Measurements from ENCODE around the gene KRT73.
A peak's percentile ranks its signal among the peaks of the same experiment; 100 is the strongest.
"Not testable (repeated sequence)": the region's sequence is repeated elsewhere in the genome, so short reads cannot be mapped to it uniquely, and the experiment has no call there.

Gene KRT73

DNA sequence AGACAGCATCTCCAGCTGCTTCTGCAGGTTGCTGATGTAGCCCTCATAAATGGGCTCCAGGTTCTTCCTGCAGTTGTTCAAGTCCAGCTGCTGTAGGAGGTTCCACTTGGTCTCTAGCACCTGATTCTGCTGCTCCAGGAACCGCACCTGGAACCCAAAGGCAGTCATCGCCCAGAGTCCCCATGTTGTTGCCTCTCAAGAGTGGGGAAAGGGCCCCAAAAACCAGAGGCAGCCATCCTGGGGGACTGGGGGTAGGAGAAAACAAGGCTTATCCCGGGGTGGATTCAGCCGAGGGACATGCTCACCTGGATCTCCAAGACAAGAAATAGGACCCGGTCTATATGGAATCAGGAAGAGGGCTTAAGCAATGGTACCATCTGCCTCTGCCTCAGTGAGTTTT, 19.4 kb downstream of the KRT73 start:
- DNase-seq = no peak

DNA sequence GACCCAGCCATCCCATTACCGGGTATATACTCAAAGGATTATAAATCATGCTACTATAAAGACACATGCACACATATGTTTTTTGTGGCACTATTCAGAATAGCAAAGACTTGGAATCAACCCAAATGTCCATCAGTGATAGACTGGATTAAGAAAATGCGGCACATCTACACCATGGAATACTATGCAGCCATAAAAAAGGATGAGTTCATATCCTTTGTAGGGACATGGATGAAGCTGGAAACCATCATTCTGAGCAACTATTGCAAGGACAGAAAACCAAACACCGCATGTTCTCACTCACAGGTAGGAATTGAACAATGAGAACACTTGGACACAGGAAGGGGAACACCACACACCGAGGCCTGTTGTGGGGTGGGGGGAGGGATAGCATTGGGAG, 24.1 kb downstream of the KRT73 start:
- not testable (repeated sequence) for DNase-seq

DNA sequence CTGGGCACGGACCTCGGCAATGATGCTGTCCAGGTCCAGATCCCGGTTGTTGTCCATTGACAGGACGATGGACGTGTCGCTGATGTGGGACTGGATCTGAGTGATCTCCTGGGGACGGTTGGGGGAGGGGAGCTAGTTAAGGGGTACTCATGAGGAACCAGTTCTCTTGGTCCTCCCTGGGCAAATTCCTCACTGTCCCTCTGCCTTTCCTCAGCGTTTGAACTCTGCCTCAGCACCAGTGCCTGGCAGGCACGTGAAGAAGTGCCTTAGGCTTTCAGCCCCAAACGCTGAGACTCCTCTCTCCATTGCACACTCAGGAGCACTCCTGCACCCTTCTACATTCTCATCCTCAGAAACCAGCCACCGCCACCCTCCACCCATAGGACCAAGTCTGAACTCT, 26.8 kb downstream of the KRT73 start:
- no peak for DNase-seq

DNA sequence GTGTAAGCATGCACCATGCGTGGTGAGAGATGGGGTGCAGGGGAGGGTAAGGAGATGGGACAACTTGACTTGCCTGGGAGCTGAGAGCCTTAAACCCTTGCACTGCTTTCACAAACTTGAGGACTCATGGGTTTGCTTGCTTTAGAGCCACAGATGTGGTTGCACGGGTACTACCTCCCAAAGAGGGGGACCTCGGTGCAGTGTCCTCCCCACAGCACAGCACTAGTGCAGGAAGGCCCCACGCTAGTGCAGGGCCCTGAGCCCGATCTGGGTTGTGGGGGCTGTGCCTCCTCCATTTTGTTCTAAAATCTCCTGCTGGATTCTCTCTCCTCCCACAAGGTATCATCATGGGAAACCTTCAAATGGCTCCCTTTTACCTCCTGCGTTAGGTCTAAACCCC, 28.3 kb downstream of the KRT73 start:
- DNase-seq = no peak

DNA sequence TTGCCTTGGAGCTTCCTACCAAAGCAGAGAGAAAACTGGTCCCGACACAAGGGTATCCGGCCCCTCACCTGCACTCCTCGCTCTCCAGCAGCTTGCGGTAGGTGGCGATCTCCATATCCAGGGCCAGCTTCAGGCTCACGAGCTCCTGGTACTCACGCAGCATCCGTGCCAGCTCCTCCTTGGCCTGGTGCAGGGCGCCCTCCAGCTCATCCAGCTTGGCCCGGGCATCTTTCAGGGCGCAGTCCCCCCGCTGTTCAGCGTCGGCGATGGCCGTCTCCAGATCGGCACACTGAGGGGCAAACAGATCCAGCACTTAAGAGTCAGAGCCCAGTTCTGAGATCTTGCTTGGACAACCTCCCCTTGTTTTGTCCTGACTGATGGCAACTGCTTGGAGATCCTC, 30.8 kb downstream of the KRT73 start:
- no peak for DNase-seq

DNA sequence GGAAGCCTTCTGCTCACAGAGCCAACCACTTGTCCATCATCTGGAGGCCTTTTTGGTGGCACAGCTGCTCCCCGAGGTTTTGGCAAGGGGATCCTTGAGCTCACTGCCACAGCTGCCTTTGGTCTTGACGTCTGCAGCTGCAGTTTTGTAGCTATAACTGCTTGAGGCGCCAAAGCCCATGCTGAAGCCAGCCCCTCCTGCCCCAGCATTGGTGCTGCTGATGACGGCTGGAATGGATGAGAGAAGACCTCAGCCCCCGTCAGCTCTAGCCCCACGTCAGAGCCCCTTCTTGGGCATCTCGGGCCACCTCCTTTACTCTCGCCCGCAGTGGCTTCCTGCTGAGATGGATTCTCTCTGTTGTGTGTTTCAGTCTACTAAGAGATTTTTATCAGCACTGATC, 32.4 kb downstream of the KRT73 start:
- DNase-seq = peak; percentile 8

DNA sequence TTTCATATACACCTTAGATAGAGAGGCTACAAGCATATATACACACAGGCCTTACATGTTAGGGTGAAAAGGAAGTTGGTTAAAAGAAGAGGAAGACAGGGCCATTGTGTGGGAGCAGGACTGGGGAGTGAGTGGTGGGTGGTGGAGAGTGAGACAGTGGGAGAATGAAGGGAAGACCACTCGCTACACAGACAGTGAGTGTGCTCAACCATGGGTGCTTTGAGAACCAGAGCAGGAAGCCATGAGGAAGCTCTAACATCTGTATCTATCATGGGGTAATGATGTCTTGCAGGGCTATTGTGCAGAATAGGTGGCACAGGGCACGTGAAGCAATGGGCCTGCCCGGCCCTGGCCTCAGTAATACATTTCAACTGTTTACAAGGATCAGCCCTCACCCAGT, 33.3 kb downstream of the KRT73 start:
- DNase-seq = no peak

DNA sequence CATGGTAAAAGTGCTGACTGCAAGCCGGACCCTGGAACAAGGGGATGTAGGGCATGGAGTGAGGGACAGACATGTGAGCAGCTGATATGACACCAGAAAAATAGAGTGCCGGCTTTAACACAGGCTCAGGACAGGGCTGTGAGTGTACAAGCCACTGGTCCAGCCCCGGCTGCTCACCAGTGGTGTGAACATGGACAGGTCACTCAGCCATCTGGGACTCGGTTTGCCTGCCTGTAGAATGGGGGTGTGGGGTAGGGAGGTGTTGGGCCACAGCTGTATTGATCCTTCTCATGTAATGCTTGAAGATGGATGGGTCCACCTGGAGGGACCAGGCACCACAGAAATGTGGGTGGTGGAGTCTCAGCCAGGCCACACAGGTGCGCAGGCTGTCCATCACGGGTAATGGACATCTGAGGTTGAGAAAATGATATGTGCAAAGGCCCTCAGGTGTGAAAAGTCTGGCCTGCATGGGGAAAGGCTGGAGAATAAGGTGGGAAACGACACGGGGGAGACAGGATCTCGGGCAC, 34.1 kb downstream of the KRT73 start:
- DNase-seq = no peak

DNA sequence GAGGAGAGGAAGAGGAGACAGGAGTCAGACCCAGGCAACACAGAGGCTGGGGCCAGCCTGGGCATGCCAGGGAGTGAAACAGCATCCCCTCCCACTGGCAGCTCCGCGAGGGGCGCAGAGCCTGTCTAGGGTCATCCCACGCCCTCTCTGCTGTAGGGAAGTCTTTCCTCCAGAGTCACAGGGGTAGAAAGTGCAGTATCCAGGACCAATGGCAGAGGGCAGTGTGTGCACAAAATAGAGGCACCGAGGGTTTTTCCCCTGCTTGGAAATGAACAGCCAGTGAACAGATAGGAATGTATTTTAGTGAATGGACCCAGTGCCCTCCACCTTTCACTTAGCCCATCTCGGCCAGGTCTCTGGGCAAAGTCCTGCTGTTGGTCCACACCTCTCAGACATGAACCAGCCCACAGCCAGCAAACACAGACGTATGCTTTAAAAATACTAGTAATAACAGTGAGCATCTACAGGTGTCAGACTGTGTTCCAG, 35.3 kb downstream of the KRT73 start:
- DNase-seq = peak; percentile 80

DNA sequence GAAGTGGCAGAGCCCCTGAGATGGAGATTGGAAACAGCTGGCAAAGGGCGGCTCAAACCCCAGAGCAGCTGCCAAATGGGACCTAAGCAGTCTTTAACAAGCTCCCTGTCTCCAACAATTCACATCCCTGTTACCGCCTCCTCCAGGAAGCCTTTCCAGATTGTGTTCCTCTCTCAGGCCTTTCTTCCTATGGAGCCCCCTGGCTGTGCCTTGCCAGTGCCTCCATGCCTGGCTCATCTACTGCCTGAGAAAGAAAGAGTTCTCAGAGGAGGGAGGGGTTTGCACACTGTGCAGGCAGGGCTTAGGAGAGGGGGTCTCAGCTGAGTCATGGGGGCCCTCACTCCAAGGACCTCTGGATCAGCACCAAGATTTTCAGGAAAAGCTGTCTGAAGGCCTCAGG, 35.9 kb downstream of the KRT73 start:
- no peak for DNase-seq

DNA sequence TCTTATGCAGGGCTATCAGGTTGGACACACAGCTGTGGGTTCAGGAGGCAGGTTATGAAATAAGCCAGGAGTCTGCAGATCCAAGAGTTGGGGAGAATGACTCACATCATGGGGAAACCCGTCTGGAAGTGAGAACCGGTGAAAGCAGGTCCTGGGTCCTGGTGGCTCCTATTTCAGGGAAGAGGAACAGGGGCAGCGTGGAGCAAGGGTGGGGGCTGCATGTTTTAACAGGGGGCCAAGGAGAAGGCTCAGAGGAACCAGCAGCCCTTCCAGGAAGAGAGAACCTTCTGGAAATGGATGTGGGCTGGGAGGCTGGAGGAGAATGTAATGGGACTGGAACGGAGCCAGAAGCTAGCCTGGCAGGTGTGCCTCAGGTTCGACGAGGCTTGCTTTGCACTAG, 36.9 kb downstream of the KRT73 start:
- no peak for DNase-seq

DNA sequence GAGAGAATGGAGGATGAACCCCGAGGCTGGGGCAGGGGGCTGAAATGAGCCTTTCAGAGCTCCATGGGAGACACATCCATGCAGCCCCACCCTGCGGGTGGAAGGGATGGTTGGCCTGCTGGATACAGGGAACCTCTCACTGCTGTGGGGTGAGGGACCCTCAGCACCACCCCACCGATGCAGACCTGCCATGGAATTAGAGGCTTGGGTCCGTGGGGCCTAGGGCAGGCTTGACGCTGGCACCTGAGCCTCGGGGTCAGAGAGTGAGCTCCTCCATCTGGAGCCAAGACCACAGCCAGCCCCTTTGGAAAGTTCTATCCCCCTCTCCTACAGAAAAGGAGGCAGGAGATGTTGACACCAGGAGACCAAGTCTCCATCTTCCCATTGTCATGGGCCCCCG, 37.3 kb downstream of the KRT73 start:
- DNase-seq = no peak

DNA sequence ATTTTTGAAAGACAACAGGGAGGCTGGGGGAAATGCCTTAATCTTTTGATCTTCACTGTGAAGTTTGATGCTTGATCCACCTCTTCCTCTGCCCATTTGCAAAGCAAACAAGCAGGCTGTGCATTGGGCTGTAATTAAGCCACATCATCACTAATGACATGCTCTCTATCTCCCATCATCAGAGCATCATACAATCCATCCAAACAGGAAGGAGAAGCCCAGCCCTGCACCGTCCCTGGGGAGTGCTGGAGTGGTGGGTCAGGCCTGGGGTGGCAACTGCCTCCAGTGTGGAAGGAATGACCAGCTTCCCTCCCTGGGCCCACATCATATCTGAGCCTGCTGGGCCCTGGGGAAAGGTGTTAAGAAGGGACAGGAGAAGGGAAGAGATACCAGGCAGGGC, 37.9 kb downstream of the KRT73 start:
- no peak for DNase-seq

DNA sequence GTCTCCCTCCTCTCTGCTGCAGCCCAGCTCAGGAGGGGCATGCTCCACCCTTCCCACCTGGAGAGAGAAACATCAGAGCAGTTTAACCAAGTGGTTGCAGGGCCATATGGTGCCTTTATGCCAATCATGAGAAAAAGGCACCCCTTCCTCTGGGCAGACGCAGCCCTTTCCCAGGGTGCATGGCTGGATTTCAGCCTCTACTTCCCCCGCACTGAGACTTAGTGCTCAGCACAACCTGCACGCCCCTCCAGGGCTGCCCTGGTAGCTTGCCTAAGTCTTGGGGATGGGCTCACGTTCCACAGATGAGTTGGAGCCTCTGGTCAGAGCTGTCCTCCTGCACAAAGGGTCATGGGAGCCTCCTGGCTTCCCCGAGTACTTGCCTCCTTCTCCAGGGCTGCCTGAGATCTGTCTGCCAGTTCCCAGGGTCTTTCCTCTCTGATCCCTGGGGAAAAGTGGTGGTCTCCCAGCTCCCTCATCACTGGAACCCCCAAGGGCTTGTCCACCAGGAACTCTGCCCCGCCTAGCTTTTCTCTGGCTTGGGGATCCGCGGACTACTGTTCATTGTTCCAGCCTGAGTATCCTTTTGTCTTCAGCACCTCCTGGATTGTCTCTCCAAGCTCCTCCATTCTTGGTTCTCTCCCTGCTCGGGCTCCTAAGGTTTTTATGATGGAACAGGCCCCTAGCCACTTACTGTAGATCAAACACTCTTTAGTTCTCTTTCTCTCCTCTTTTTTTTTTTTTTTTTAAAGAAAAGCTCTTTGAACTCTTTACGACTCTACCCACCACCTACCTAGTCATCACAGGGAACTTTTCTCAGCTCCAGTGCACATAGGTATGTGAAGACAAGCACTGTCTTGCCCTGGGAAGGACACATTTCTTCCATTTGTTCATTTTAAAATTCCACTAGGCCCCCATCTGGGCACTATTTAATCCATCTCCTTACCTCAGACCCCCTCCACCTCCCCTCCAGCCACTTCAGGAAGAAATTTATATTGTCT, 38.6 kb downstream of the KRT73 start:
- no peak for DNase-seq

DNA sequence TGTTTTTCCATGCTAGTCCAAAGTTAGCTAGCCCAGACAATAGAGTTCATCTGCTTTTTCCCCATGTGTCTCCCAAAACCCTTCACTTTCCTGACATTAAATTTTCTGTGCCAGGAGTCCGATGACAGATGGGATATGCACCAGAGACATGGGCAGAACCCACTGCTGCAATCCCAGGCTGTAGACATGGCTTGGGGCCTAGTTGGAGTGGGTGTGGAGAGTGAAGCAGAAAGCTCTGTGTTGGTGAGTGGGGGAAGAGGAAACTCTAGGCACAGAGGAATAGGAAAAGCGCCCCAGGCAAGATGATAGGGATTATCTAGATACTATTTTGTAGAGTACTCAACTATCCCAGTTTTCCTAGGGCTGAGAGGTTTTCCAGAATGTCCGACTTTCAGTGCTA, 39.9 kb downstream of the KRT73 start:
- no peak for DNase-seq

DNA sequence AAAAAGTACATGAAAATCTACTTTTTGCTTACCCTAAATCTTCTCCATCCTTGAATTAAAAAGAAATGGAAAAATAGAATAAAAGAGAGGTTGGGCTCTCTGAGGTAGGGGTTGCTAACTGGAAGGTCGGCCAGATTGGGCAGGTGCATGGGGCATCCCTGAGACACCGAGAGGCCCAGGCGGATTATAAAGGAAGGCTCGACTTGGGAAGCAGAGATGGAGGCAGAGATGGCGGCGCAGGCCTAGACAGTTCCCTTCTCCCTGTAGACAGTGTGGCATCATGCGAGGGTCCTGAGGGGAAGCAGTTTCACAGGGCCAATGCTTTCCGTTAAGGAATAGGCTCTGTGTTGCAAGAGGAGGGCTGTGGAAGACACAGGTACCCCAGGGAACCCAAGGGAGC, 41.0 kb downstream of the KRT73 start:
- DNase-seq = no peak

DNA sequence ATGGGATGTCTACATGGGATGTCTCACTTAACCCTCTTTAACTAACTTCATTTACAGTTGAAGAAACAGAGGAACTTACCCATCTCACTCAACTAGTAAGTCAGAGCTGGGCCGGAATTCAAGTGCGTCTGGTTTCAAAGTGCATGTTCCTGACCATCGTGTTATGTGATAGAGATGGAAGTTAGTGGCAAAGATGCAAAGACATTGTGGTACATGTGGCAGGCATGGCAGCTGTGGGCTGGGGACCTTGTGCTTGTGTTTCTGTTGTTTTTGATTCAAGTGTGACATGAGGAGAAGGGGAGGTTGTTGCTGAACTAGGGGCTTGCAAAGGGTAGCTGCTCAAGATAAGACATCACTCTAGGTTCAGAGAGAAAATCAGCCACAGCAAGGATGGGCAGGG, 42.4 kb downstream of the KRT73 start:
- no peak for DNase-seq

DNA sequence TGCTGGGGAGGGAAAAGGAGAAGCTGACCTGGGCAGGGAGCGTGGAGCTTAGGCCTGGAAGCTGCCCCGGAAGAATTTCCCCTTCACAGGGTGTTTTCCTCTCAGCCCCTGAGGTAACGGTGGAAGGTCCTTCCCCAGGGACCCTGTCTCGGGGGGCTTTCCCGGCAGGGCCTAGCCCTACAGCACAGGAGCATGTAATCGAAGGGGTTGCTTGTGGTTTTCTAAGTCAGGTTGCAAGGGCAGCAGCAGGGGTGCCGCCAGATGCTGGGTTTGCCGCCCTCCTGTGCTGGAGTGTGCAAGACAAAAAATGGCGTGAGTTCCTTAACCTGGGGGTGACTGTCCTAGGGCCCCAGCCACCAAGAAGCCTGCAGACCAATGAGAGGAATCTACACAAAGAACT, 43.1 kb downstream of the KRT73 start:
- no peak for DNase-seq

DNA sequence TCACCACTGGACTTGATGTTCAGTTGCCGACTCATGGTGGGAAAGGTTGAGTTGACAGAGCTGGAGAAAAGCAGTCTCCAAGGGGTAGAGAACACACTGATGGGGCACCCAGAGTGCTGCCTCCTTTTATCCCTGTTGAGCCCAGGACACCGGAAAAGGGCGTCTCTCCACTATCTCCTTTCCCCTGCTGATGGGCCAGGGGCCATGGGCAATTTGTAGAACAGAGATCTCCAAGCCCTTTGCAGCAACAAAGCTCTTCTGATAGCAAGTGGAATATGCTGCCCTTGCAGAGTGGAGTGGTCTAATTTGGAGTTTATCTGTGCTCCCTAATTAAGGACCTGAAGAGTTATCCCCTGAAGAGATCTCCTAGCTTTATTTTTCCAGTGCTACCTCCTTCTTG, 44.6 kb downstream of the KRT73 start, which contains the start of gene KRT74:
Gene KRT74 (minus strand): TSS at position 101 of the 400 bp plus-strand sequence. CDS start 66 bp downstream, at position 35.
- no peak for DNase-seq

DNA sequence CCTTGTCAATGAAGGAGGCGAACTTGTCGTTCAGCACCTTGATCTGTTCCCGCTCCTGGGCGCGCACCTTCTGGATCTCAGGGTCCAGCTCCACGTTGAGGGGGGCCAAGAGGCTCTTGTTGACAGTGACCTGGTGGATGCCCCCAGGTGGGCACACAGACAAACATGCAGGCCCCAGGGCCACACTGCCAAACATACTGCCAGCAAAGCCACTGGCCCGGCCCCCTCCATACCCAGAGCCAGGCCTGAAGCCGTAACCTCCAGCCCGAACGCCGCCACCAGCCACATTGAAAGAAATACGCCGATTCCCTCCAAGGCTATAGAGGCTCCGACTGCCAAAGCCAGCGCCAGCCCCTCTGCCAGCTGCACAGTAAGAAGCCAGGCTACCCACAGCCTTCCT, 45.1 kb downstream of the KRT73 start:
- no peak for DNase-seq

DNA sequence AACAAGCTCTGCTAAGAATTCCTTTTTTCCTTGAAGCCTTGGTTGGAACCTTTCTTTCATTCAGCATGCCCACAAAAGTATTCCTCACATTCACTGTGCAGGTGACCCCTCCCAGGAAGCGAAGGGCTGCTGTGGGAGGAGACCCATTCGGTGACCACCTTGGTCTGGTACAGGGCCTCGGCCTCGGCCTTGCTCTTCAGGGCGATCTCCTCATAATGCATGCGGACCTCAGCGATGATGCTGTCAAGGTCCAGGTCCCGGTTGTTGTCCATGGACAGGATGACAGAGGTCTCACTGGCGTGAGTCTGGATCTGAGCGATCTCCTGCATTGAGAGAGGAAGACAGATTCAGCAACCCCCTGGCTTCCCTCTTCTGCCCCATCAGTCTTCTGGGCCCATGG, 47.8 kb downstream of the KRT73 start:
- DNase-seq = no peak

DNA sequence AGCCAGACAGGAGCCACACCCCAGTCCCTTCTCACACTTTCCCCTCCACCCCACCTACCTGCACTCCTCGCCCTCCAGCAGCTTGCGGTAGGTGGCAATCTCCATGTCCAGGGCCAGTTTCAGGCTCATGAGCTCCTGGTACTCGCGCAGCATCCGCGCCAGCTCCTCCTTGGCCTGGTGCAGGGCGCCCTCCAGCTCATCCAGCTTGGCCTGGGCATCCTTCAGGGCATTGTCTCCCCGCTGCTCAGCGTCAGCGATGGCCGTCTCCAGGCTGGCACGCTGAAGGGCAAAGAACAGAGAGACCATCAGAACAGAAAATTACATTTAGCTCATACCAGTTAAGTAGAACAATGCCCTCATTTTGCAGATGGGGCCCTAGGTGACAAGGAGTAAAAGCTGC, 50.2 kb downstream of the KRT73 start:
- DNase-seq = no peak

DNA sequence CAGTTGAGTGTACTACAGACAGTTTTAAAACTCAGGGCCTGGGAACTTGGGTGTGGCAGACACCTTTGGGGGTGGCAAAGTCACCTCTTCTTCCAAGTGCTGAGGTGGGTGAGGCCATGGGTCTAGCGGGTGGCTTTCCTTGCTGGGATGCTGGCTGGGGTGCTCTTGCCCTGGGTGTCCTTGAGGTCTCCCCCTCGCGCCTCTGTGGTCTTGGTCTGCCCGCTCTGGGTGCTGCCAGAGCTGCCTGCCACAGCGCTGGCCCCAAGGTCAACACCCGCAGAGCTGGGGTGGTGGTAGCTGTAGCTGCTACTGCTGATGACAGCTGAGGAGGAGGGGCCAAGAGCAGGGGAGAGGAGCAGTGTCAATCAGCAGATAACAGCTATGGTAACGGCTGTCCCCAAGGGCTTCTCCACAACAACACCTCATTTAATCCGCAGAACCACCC, 51.5 kb downstream of the KRT73 start:
- peak; percentile 29 for DNase-seq

DNA sequence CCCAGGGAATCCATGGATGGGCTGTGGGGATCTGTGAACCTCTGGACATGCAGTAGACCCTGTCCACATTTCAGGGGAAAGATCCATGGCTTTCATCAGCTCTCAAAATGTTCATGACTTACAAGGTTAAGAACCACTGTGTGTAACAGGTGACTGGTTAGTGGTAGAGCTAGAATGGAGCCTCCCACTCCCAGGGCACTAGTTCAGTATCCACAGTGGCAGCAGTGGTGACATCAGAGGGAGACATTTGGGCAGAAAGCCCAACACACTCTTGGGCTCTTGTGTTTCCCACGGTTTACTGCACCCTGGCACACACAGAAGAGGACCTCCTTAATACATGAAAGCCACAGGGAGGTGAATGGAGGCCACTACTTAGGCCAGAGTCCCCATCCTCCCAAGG, 53.8 kb downstream of the KRT73 start:
- DNase-seq = no peak
